Neural cell (in vitro differentiated cells): ENCODE data around the gene RGS3. TPM values are rescaled to one million over a fixed set of nuclear protein-coding genes. Genes with fewer than 3 reads are reported as not detected.

Source experiments
- H2AFZ ChIP-seq: fragments of 200-600, 300-800 bp; sonication (generic), shearing (Covaris generic); 2 replicates; pipeline ENCODE4 v1.6.0; 2014; ENCODE audit warnings: low read depth, mild to moderate bottlenecking, antibody characterized with exemption, low read length, moderate library complexity
- H3F3A ChIP-seq: fragments of 200-600 bp; shearing (Covaris generic); 2 replicates; pipeline ENCODE4 v1.6.1; 2016; ENCODE audit warnings: mild to moderate bottlenecking, moderate library complexity, mixed read lengths, antibody characterized with exemption, low read length; ENCODE audit not compliant: insufficient read depth, poor library complexity, severe bottlenecking
- H3K27ac ChIP-seq: fragments of 200-600, 300-800 bp; sonication (generic), shearing (Covaris generic); 2 replicates; pipeline ENCODE4 v1.5.1; 2014; ENCODE audit warnings: mild to moderate bottlenecking, low read length, moderate library complexity
- H3K27me3 ChIP-seq: fragments of 300-800, 200-600 bp; sonication (generic), shearing (Covaris generic); 2 replicates; pipeline ENCODE4 v1.6.0; 2014; ENCODE audit warnings: mild to moderate bottlenecking, low read depth, low read length, moderate library complexity; ENCODE audit not compliant: insufficient read depth
- H3K36me3 ChIP-seq: fragments of 300-800, 200-600 bp; sonication (generic), shearing (Covaris generic); 2 replicates; pipeline ENCODE4 v1.5.1; 2014; ENCODE audit warnings: mild to moderate bottlenecking, antibody characterized with exemption, low read length, moderate library complexity; ENCODE audit not compliant: insufficient read depth
- H3K4me2 ChIP-seq: fragments of 300-800, 200-600 bp; sonication (generic), shearing (Covaris generic); 2 replicates; pipeline ENCODE4 v1.6.0; 2014; ENCODE audit warnings: mild to moderate bottlenecking, low read length
- H3K4me3 ChIP-seq: fragments of 300-800, 200-600 bp; sonication (generic), shearing (Covaris generic); 2 replicates; pipeline ENCODE4 v1.5.1; 2014; ENCODE audit warnings: mild to moderate bottlenecking, low read length, moderate library complexity
- H3K79me2 ChIP-seq: fragments of 200-600 bp; shearing (Covaris generic); replicated peaks from 2 replicates; pipeline ENCODE4 v1.6.0; 2014; ENCODE audit warnings: mild to moderate bottlenecking, low read length, moderate library complexity; ENCODE audit not compliant: insufficient read depth
- H3K9ac ChIP-seq: fragments of 300-800, 200-600 bp; sonication (generic), shearing (Covaris generic); 2 replicates; pipeline ENCODE4 v1.6.1; 2016; ENCODE audit warnings: mild to moderate bottlenecking, low read length, mixed read lengths
- H3K9me2 ChIP-seq: fragments of 200-600 bp; shearing (Covaris generic); 2 replicates; pipeline ENCODE4 v1.6.1; 2016; ENCODE audit warnings: mild to moderate bottlenecking, low read length, mixed read lengths; ENCODE audit not compliant: insufficient read depth
- H3K9me3 ChIP-seq: fragments of 200-600, 300-800 bp; sonication (generic), shearing (Covaris generic); 2 replicates; pipeline ENCODE4 v1.6.1; 2016; ENCODE audit warnings: mild to moderate bottlenecking, mixed run types, low read length, moderate library complexity, mixed read lengths
- H4K20me1 ChIP-seq: fragments of 200-600 bp; shearing (Covaris generic); 2 replicates; pipeline ENCODE4 v1.6.1; 2016; ENCODE audit warnings: mild to moderate bottlenecking, mixed run types; ENCODE audit not compliant: insufficient read depth
- CTCF ChIP-seq: fragments of 450-650 bp; IDR thresholded peaks from 2 replicates; pipeline ENCODE4 v1.5.1; 2014; ENCODE audit warnings: antibody characterized with exemption, mild to moderate bottlenecking, moderate library complexity; ENCODE audit not compliant: poor library complexity, severe bottlenecking
- EP300 ChIP-seq: fragments of 450-650 bp; conservative IDR thresholded peaks from 2 replicates; pipeline ENCODE4 v1.6.1; 2014; ENCODE audit warnings: antibody characterized with exemption, mild to moderate bottlenecking, moderate library complexity; ENCODE audit not compliant: poor library complexity, severe bottlenecking
- EZH2 ChIP-seq: fragments of 200-600, 300-800 bp; shearing (Covaris generic), sonication (generic); IDR thresholded peaks from 2 replicates; pipeline ENCODE4 v1.6.1; 2014; ENCODE audit warnings: antibody characterized with exemption, low read length, borderline replicate concordance, mild to moderate bottlenecking; ENCODE audit not compliant: insufficient read depth, poor library complexity, severe bottlenecking
- MXI1 ChIP-seq: fragments of 450-650 bp; conservative IDR thresholded peaks from 2 replicates; pipeline ENCODE4 v1.6.1; 2014; ENCODE audit warnings: antibody characterized with exemption, mild to moderate bottlenecking; ENCODE audit not compliant: poor library complexity, severe bottlenecking
- POLR2AphosphoS5 ChIP-seq: IDR thresholded peaks from 2 replicates; pipeline ENCODE4 v1.6.1; 2012
- RAD21 ChIP-seq: fragments of 450-650 bp; conservative IDR thresholded peaks from 2 replicates; pipeline ENCODE4 v1.6.1; 2014; ENCODE audit warnings: antibody characterized with exemption, mild to moderate bottlenecking, moderate library complexity
- REST ChIP-seq: IDR thresholded peaks from 2 replicates; pipeline ENCODE4 v1.6.1; 2012; ENCODE audit warnings: borderline replicate concordance
- SMC3 ChIP-seq: fragments of 450-650 bp; conservative IDR thresholded peaks from 2 replicates; pipeline ENCODE4 v1.6.1; 2014; ENCODE audit warnings: antibody characterized with exemption, mild to moderate bottlenecking, moderate library complexity; ENCODE audit not compliant: poor library complexity
- TAF1 ChIP-seq: IDR thresholded peaks from 2 replicates; pipeline ENCODE4 v1.6.1; 2012; ENCODE audit warnings: low read depth
- polyA plus RNA-seq: library from polyadenylated mRNA; depleted of rRNA; stranded (reverse); fragments of >200 nt; gene quantifications from 2 replicates; pipeline ENCODE4 v1.2.3, GENCODE V29; 2014

The RGS3 gene
- polyA plus RNA-seq, 1 donor from 2014 or later, result 25.3 TPM

GRCh38 chr9:113514748-113515147, 51.2 kb downstream of the RGS3 start:
- Histone ChIP-seq H3K27ac (no peak overlapping the region), H3K9me2 (no peaks in the 10 kb centered on the region), H3K4me2 (no peak overlapping the region), H3K9ac (no peak overlapping the region), H3F3A (no peaks in the 10 kb centered on the region), H4K20me1 (no peaks in the 10 kb centered on the region), H2AFZ (no peak overlapping the region), H3K36me3 (no peaks in the 10 kb centered on the region), H3K79me2 (no peaks in the 10 kb centered on the region), H3K9me3 (no peaks in the 10 kb centered on the region), H3K27me3 (no peaks in the 10 kb centered on the region), H3K4me3 (no peak overlapping the region)
- TF ChIP-seq TAF1, result no peak
- no peak for TF ChIP-seq MXI1
- no peak for TF ChIP-seq REST
- TF ChIP-seq RAD21, result no peak
- TF ChIP-seq EZH2, result no peak
- no peak for TF ChIP-seq EP300
- TF ChIP-seq CTCF, result no peak
- TF ChIP-seq POLR2AphosphoS5, result no peak
- TF ChIP-seq SMC3, result no peak

GRCh38 chr9:113515862-113516261, 52.3 kb downstream of the RGS3 start:
- H3F3A ChIP-seq, result no peaks in the 10 kb centered on the region
- no peak overlapping the region for H3K27ac ChIP-seq
- TF ChIP-seq POLR2AphosphoS5 (no peak), REST (no peak), RAD21 (no peak), CTCF (no peak), SMC3 (no peak)
- H3K9me2 ChIP-seq, result no peaks in the 10 kb centered on the region
- no peaks in the 10 kb centered on the region for H3K9me3 ChIP-seq
- no peak overlapping the region for H3K9ac ChIP-seq
- H3K79me2 ChIP-seq, result no peaks in the 10 kb centered on the region
- H3K4me3 ChIP-seq, result no peak overlapping the region
- H4K20me1 ChIP-seq, result no peaks in the 10 kb centered on the region
- no peaks in the 10 kb centered on the region for H3K27me3 ChIP-seq
- H3K4me2 ChIP-seq, result no peak overlapping the region
- H3K36me3 ChIP-seq, result no peaks in the 10 kb centered on the region
- no peak overlapping the region for H2AFZ ChIP-seq
